ENCODE measurements around the gene SKI.

Gene SKI

GRCh38 chr1:2182376-2182775 is 45.7 kb upstream of the SKI start:
- TF ChIP-seq CTCF (IDR thresholded peaks at IDR 0.05; ENCODE audit: borderline replicate concordance, insufficient read depth, low read depth, low read length): no peak

GRCh38 chr1:2183937-2184334 is 44.2 kb upstream of the SKI start:
- no peak for TF ChIP-seq CTCF (IDR thresholded peaks at IDR 0.05; ENCODE audit: borderline replicate concordance, insufficient read depth, low read depth, low read length)
- H3K4me3 ChIP-seq (ENCODE audit: low read depth, low read length): no peak overlapping the region

More at GRCh38 chr1:2182376-2182775, 45.7 kb upstream of the SKI start:
- no peak overlapping the region for H3K4me3 ChIP-seq (ENCODE audit: low read depth, low read length)

GRCh38 chr1:2184531-2184930 is 43.6 kb upstream of the SKI start:
- no peak for TF ChIP-seq CTCF (IDR thresholded peaks at IDR 0.05; ENCODE audit: borderline replicate concordance, insufficient read depth, low read depth, low read length)
- H3K4me3 ChIP-seq (ENCODE audit: low read depth, low read length): no peak overlapping the region

- H3K4me3 ChIP-seq (ENCODE audit: low read depth, low read length): no peak overlapping the region
- no peak for TF ChIP-seq CTCF (IDR thresholded peaks at IDR 0.05; ENCODE audit: borderline replicate concordance, insufficient read depth, low read depth, low read length)
These were observed 43.2 kb upstream of the SKI start for GRCh38 chr1:2184934-2185333.

GRCh38 chr1:2185880-2186855 is 42.0 kb upstream of the SKI start:
- TF ChIP-seq CTCF (IDR thresholded peaks at IDR 0.05; ENCODE audit: borderline replicate concordance, insufficient read depth, low read depth, low read length): no peak
- H3K4me3 ChIP-seq (ENCODE audit: low read depth, low read length): no peak overlapping the region

- no peak overlapping the region for H3K4me3 ChIP-seq (ENCODE audit: low read depth, low read length)
- no peak for TF ChIP-seq CTCF (IDR thresholded peaks at IDR 0.05; ENCODE audit: borderline replicate concordance, insufficient read depth, low read depth, low read length)
These were observed 41.2 kb upstream of the SKI start for GRCh38 chr1:2186901-2187300.

- H3K4me3 ChIP-seq (ENCODE audit: low read depth, low read length): no peak overlapping the region
- TF ChIP-seq CTCF (IDR thresholded peaks at IDR 0.05; ENCODE audit: borderline replicate concordance, insufficient read depth, low read depth, low read length): no peak
These were observed 40.5 kb upstream of the SKI start for GRCh38 chr1:2187619-2188018.

Data from GM12875 (cell line).